CD14-positive monocyte (primary cell): Measurements from ENCODE around the gene RFX6. TPM values are rescaled to one million over a fixed set of nuclear protein-coding genes. Genes with fewer than 3 reads are reported as not detected.

Experiments used
- DNase-seq, 3 donors: peaks; one replicate each; pipeline ENCODE4 v3.0.0-alpha.2; 2011 to 2022
- H2AFZ ChIP-seq: 2 replicates; pipeline ENCODE4 v1.6.0; 2012; ENCODE audit warnings: mild to moderate bottlenecking, low read depth, low read length, inconsistent platforms; ENCODE audit not compliant: insufficient read depth, poor library complexity, severe bottlenecking
- H3K27ac ChIP-seq, 2 donors: 1 replicate in 1 of 2; 2 replicates in 1 of 2; pipeline ENCODE4 v1.5.1; 2012 to 2013; ENCODE audit warnings: low read length in 2 of 2, control low read depth in 1 of 2, inconsistent platforms in 1 of 2, low read depth in 1 of 2, mild to moderate bottlenecking in 1 of 2
- H3K27me3 ChIP-seq, 2 donors: one replicate each; pipeline versions ENCODE4 v1.6.0 to v1.6.1; 2011 to 2013; ENCODE audit warnings: low read length in 2 of 2; ENCODE audit not compliant: control insufficient read depth in 2 of 2, insufficient read depth in 2 of 2
- H3K36me3 ChIP-seq, 2 donors: replicated peaks in 1 of 2; 1 replicate in 1 of 2; 2 replicates in 1 of 2; pipeline versions ENCODE4 v1.5.1 to v1.6.1; 2012 to 2013; ENCODE audit warnings: low read length in 2 of 2, control low read depth in 1 of 2, inconsistent platforms in 1 of 2, mild to moderate bottlenecking in 1 of 2; ENCODE audit not compliant: insufficient read depth in 2 of 2, control insufficient read depth in 1 of 2
- H3K4me1 ChIP-seq, 2 donors: 1 replicate in 1 of 2; 2 replicates in 1 of 2; pipeline versions ENCODE4 v1.5.1 to v1.6.1; 2012 to 2013; ENCODE audit warnings: low read length in 2 of 2, control low read depth in 1 of 2, inconsistent platforms in 1 of 2, mild to moderate bottlenecking in 1 of 2, moderate library complexity in 1 of 2; ENCODE audit not compliant: insufficient read depth in 2 of 2, control insufficient read depth in 1 of 2
- H3K4me2 ChIP-seq: replicated peaks from 2 replicates; pipeline ENCODE3; 2012; ENCODE audit warnings: low read length, moderate library complexity, mild to moderate bottlenecking; ENCODE audit not compliant: poor library complexity, severe bottlenecking; ENCODE audit errors: extremely low read depth
- H3K4me3 ChIP-seq, 3 experiments: fragments of 200-600 bp in 1 of 3; sonication (generic) in 1 of 3; replicated peaks in 1 of 3; 1 replicate in 2 of 3; 2 replicates in 1 of 3; pipeline ENCODE4 v1.5.1; 2011 to 2013; ENCODE audit warnings: low read length in 3 of 3, mild to moderate bottlenecking in 3 of 3, control low read depth in 2 of 3, low read depth in 2 of 3, inconsistent platforms in 1 of 3, moderate library complexity in 1 of 3
- H3K79me2 ChIP-seq: 2 replicates; pipeline ENCODE4 v1.6.0; 2012; ENCODE audit warnings: mild to moderate bottlenecking, control low read depth, inconsistent platforms, low read length, moderate library complexity; ENCODE audit not compliant: insufficient read depth
- H3K9ac ChIP-seq: 2 replicates; pipeline ENCODE4 v1.6.0; 2017; ENCODE audit warnings: low read length, mild to moderate bottlenecking; ENCODE audit not compliant: insufficient read depth, poor library complexity, severe bottlenecking
- H3K9me3 ChIP-seq, 2 donors: replicated peaks in 1 of 2; 1 replicate in 1 of 2; 2 replicates in 1 of 2; pipeline versions ENCODE4 v1.5.1 to v1.6.1; 2012 to 2013; ENCODE audit warnings: low read length in 2 of 2, control low read depth in 1 of 2; ENCODE audit not compliant: control insufficient read depth in 1 of 2, insufficient read depth in 1 of 2
- H4K20me1 ChIP-seq: 2 replicates; pipeline ENCODE4 v1.6.0; 2012; ENCODE audit warnings: mild to moderate bottlenecking, low read length, control low read depth, moderate library complexity; ENCODE audit not compliant: insufficient read depth
- H3K27ac Mint-ChIP-seq, 7 donors: one replicate each; pipeline ENCODE4 v1.8.0; 2020; ENCODE audit warnings: mild to moderate bottlenecking in 7 of 7, mixed read lengths in 7 of 7, moderate library complexity in 6 of 7, inconsistent platforms in 2 of 7
- H3K27me3 Mint-ChIP-seq, 3 donors: one replicate each; pipeline ENCODE4 v1.8.0; 2021 to 2022; ENCODE audit warnings: low read depth in 3 of 3, mild to moderate bottlenecking in 3 of 3, mixed read lengths in 3 of 3, moderate library complexity in 3 of 3, inconsistent platforms in 1 of 3
- H3K36me3 Mint-ChIP-seq, 2 donors: one replicate each; pipeline ENCODE4 v1.8.0; 2020; ENCODE audit warnings: mixed read lengths in 2 of 2, inconsistent platforms in 1 of 2, mild to moderate bottlenecking in 1 of 2
- H3K4me1 Mint-ChIP-seq: one replicate; pipeline ENCODE4 v1.8.0; 2020; ENCODE audit warnings: mild to moderate bottlenecking, mixed read lengths
- H3K4me3 Mint-ChIP-seq, 2 donors: one replicate each; pipeline ENCODE4 v1.8.0; 2020; ENCODE audit warnings: mild to moderate bottlenecking in 2 of 2, mixed read lengths in 2 of 2, moderate library complexity in 1 of 2
- H3K9me3 Mint-ChIP-seq, 7 donors: one replicate each; pipeline ENCODE4 v1.8.0; 2020 to 2022; ENCODE audit warnings: mixed read lengths in 7 of 7, mild to moderate bottlenecking in 6 of 7, moderate library complexity in 6 of 7, inconsistent platforms in 2 of 7
- CTCF ChIP-seq: fragments of 200-600 bp; IDR thresholded peaks from one replicate; pipeline ENCODE4 v1.8.0; 2022; ENCODE audit warnings: antibody characterized with exemption, mild to moderate bottlenecking
- WGBS: methylation state at CpG from one replicate; pipeline ENCODE4 v1.1.5; 2013; ENCODE audit warnings: missing lambda C conversion rate; ENCODE audit not compliant: insufficient coverage; 5-methylcytosine and 5-hydroxymethylcytosine counted together
- intact Hi-C, 2 donors: fragments of 100-400 bp; cut with micrococcal nuclease; formaldehyde crosslinking; loops; one replicate each; pipeline versions ENCODE4 v1.15.0 to v1.15.1; 2023
- polyA plus RNA-seq, 3 donors: library from polyadenylated mRNA; depleted of rRNA in 1 of 3; unstranded in 2 of 3; stranded (reverse) in 1 of 3; fragments of 300-500 nt in 2 of 3; fragments of >200 nt in 1 of 3; fragmentation: Illumina TruSeq in 2 of 3; gene quantifications; 1 replicate in 2 of 3; 2 replicates in 1 of 3; pipeline ENCODE4 v1.2.3, GENCODE V29; 2012 to 2021

Gene RFX6
- polyA plus RNA-seq, 3 donors = not detected

GRCh38 chr6:116954335-116954734 is 77.3 kb downstream of the RFX6 start:
- H3K36me3 Mint-ChIP-seq = no peaks in the 10 kb centered on the region
- H3K27ac Mint-ChIP-seq = no peak overlapping the region
- no peaks in the 10 kb centered on the region for H3K9me3 ChIP-seq
- H3K4me3 ChIP-seq = no peak overlapping the region
- intact Hi-C loops = no loop called here
- DNase-seq = no peak
- H3K27ac ChIP-seq = no peak overlapping the region
- no peaks in the 10 kb centered on the region for H3K9me3 Mint-ChIP-seq
- 80% methylated on average over 1 of the region's 2 CpGs for WGBS
- no peaks in the 10 kb centered on the region for H3K4me1 ChIP-seq
- H3K79me2 ChIP-seq = no peaks in the 10 kb centered on the region
- H4K20me1 ChIP-seq = no peaks in the 10 kb centered on the region
- no peak for TF ChIP-seq CTCF
- no peaks in the 10 kb centered on the region for H3K27me3 ChIP-seq
- H3K4me3 Mint-ChIP-seq = no peak overlapping the region
- H3K4me1 Mint-ChIP-seq = no peaks in the 10 kb centered on the region
- no peak overlapping the region for H3K4me2 ChIP-seq
- no peaks in the 10 kb centered on the region for H3K36me3 ChIP-seq
- H3K27me3 Mint-ChIP-seq = peaks cover 0 to 2% (median 2%) of the 10 kb centered on the region in 3 donors
- no peak overlapping the region for H3K9ac ChIP-seq
- H2AFZ ChIP-seq = no peak overlapping the region

DNA sequence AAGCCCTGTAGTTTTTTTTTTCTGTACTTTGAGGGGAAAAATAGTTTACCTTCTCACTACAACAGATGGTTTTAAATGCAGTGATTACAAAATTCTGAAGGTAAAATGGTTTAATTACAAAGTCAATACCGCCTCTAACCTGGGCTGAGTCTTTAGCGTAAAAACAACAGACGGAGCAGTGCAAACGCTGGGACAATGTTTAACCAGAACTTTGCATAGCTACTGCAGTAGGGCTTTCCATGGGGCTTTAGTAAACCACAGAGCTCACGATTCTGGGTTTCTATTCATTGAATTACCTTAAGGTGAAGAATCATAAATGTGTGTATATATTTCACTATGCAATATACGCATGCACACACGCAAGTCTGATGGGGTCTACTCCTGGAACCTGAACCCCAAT is 77.9 kb downstream of the RFX6 start:
- H3K27ac ChIP-seq = no peak overlapping the region
- H3K4me3 ChIP-seq = no peak overlapping the region
- WGBS = 100% methylated on average over 3 of the region's 7 CpGs
- DNase-seq = no peak
- Mint-ChIP-seq H3K36me3 (no peaks in the 10 kb centered on the region), H3K27me3 (peaks cover 0 to 2% (median 2%) of the 10 kb centered on the region in 3 donors), H3K27ac (no peak overlapping the region), H3K9me3 (no peaks in the 10 kb centered on the region), H3K4me1 (no peaks in the 10 kb centered on the region), H3K4me3 (no peak overlapping the region)
- intact Hi-C loops = no loop called here
- H3K4me2 ChIP-seq = no peak overlapping the region
- no peak overlapping the region for H3K9ac ChIP-seq
- H3K36me3 ChIP-seq = no peaks in the 10 kb centered on the region
- no peak overlapping the region for H2AFZ ChIP-seq
- no peaks in the 10 kb centered on the region for H3K79me2 ChIP-seq
- no peaks in the 10 kb centered on the region for H3K4me1 ChIP-seq
- no peaks in the 10 kb centered on the region for H3K9me3 ChIP-seq
- TF ChIP-seq CTCF = no peak
- H4K20me1 ChIP-seq = no peaks in the 10 kb centered on the region
- no peaks in the 10 kb centered on the region for H3K27me3 ChIP-seq
